ENCODE measurements around the gene UIMC1. TPM values are rescaled to one million over a fixed set of nuclear protein-coding genes. Genes with fewer than 3 reads are reported as not detected.
"Not testable (repeated sequence)": the region's sequence is repeated elsewhere in the genome, so short reads cannot be mapped to it uniquely, and the experiment has no call there.

Gene UIMC1
- total RNA-seq (2014; rRNA removed; shearing (Covaris generic); ENCODE audit: low replicate concordance): 47.6 and 56.9 TPM in 2 replicates

GRCh38 chr5:177006265-177006972 lies at the start of gene UIMC1:
TSS of gene UIMC1 (minus strand) at chr5:177006779. CDS start at chr5:176982615, 24,164 bp downstream.
- Histone ChIP-seq H3K4me3 (peak within 1 kb of the TSS; percentile 98), H3K27me3 (no peaks in the 10 kb centered on the region), H3K36me3 (peaks cover 15% of the 10 kb centered on the region), H3K9me3 (peaks cover 4% of the 10 kb centered on the region)
- DNase-seq: peak; percentile 94

GRCh38 chr5:177049285-177049684 lies 42.7 kb upstream of the UIMC1 start:
- H3K27me3 ChIP-seq: no peaks in the 10 kb centered on the region
- peaks cover 58% of the 10 kb centered on the region for H3K36me3 ChIP-seq
- H3K9me3 ChIP-seq: no peaks in the 10 kb centered on the region
- no peak overlapping the region for H3K4me3 ChIP-seq
- no peak for DNase-seq

- H3K36me3 ChIP-seq: peaks cover 61% of the 10 kb centered on the region
Observed at GRCh38 chr5:177048531-177048930, 42.0 kb upstream of the UIMC1 start.

GRCh38 chr5:177045631-177046030 lies 39.1 kb upstream of the UIMC1 start:
- Histone ChIP-seq H3K4me3 (no peak overlapping the region), H3K27me3 (no peaks in the 10 kb centered on the region), H3K9me3 (no peaks in the 10 kb centered on the region), H3K36me3 (peaks cover 60% of the 10 kb centered on the region)
- DNase-seq: no peak

More at GRCh38 chr5:177048531-177048930, 42.0 kb upstream of the UIMC1 start:
- H3K4me3 ChIP-seq, H3K9me3 ChIP-seq, DNase-seq, H3K27me3 ChIP-seq: not testable (repeated sequence)

- Histone ChIP-seq H3K9me3 (no peaks in the 10 kb centered on the region), H3K27me3 (no peaks in the 10 kb centered on the region), H3K36me3 (peaks cover 54% of the 10 kb centered on the region), H3K4me3 (no peak overlapping the region)
- no peak for DNase-seq
Observed at GRCh38 chr5:177044641-177045040, 38.1 kb upstream of the UIMC1 start.

- Histone ChIP-seq H3K9me3 (no peaks in the 10 kb centered on the region), H3K36me3 (peaks cover 51% of the 10 kb centered on the region), H3K27me3 (no peaks in the 10 kb centered on the region), H3K4me3 (no peak overlapping the region)
- no peak for DNase-seq
Observed at GRCh38 chr5:177043958-177044357, 37.4 kb upstream of the UIMC1 start.

- DNase-seq: no peak
- Histone ChIP-seq H3K9me3 (no peaks in the 10 kb centered on the region), H3K36me3 (peaks cover 47% of the 10 kb centered on the region)
Observed at GRCh38 chr5:177043114-177043513, 36.5 kb upstream of the UIMC1 start.

GRCh38 chr5:177041936-177042335 lies 35.4 kb upstream of the UIMC1 start:
- no peaks in the 10 kb centered on the region for H3K27me3 ChIP-seq
- H3K9me3 ChIP-seq: no peaks in the 10 kb centered on the region
- no peak overlapping the region for H3K4me3 ChIP-seq
- peaks cover 47% of the 10 kb centered on the region for H3K36me3 ChIP-seq
- DNase-seq: peak; percentile 57

More at GRCh38 chr5:177043114-177043513, 36.5 kb upstream of the UIMC1 start:
- Histone ChIP-seq H3K27me3 (no peaks in the 10 kb centered on the region), H3K4me3 (no peak overlapping the region)

GRCh38 chr5:177040814-177041420 lies 34.3 kb upstream of the UIMC1 start:
- no peak overlapping the region for H3K4me3 ChIP-seq
- H3K27me3 ChIP-seq: no peaks in the 10 kb centered on the region
- H3K9me3 ChIP-seq: no peaks in the 10 kb centered on the region
- H3K36me3 ChIP-seq: peaks cover 47% of the 10 kb centered on the region
- DNase-seq: peak; percentile 96

GRCh38 chr5:177036921-177037320 lies 30.3 kb upstream of the UIMC1 start:
- Histone ChIP-seq H3K27me3 (no peaks in the 10 kb centered on the region), H3K9me3 (no peaks in the 10 kb centered on the region), H3K36me3 (peaks cover 23% of the 10 kb centered on the region), H3K4me3 (no peak overlapping the region)
- DNase-seq: no peak

GRCh38 chr5:177036443-177036842 lies 29.9 kb upstream of the UIMC1 start:
- no peaks in the 10 kb centered on the region for H3K27me3 ChIP-seq
- H3K36me3 ChIP-seq: peaks cover 25% of the 10 kb centered on the region
- no peak for DNase-seq
- H3K9me3 ChIP-seq: peaks cover 3% of the 10 kb centered on the region
- H3K4me3 ChIP-seq: no peak overlapping the region

- no peak for DNase-seq
Observed at GRCh38 chr5:177035976-177036375, 29.4 kb upstream of the UIMC1 start.

GRCh38 chr5:177029498-177029897 lies 22.9 kb upstream of the UIMC1 start:
- no peak for DNase-seq
- peaks cover 5% of the 10 kb centered on the region for H3K9me3 ChIP-seq
- peaks cover 47% of the 10 kb centered on the region for H3K36me3 ChIP-seq
- H3K27me3 ChIP-seq: no peaks in the 10 kb centered on the region
- no peak overlapping the region for H3K4me3 ChIP-seq

More at GRCh38 chr5:177035976-177036375, 29.4 kb upstream of the UIMC1 start:
- Histone ChIP-seq H3K9me3 (peaks cover 5% of the 10 kb centered on the region), H3K36me3 (peaks cover 30% of the 10 kb centered on the region), H3K27me3 (no peaks in the 10 kb centered on the region), H3K4me3 (no peak overlapping the region)

GRCh38 chr5:177027665-177028064 lies 21.1 kb upstream of the UIMC1 start:
- Histone ChIP-seq H3K27me3 (no peaks in the 10 kb centered on the region), H3K9me3 (peaks cover 5% of the 10 kb centered on the region), H3K36me3 (peaks cover 49% of the 10 kb centered on the region), H3K4me3 (no peak overlapping the region)
- DNase-seq: no peak

GRCh38 chr5:177025101-177025601 lies 18.6 kb upstream of the UIMC1 start:
- Histone ChIP-seq H3K36me3 (peaks cover 36% of the 10 kb centered on the region), H3K4me3 (no peak overlapping the region), H3K27me3 (no peaks in the 10 kb centered on the region), H3K9me3 (no peaks in the 10 kb centered on the region)
- DNase-seq: no peak

- H3K36me3 ChIP-seq: peaks cover 33% of the 10 kb centered on the region
- H3K9me3 ChIP-seq: no peaks in the 10 kb centered on the region
- no peak for DNase-seq
- no peaks in the 10 kb centered on the region for H3K27me3 ChIP-seq
- H3K4me3 ChIP-seq: no peak overlapping the region
Observed at GRCh38 chr5:177024559-177024958, 18.0 kb upstream of the UIMC1 start.

- H3K9me3 ChIP-seq: no peaks in the 10 kb centered on the region
- DNase-seq: no peak
- H3K27me3 ChIP-seq: no peaks in the 10 kb centered on the region
- peak overlapping the region; percentile 95 for H3K4me3 ChIP-seq
- peaks cover 24% of the 10 kb centered on the region for H3K36me3 ChIP-seq
Observed at GRCh38 chr5:177023303-177023664, 16.7 kb upstream of the UIMC1 start.

Measured in MG63 (cell line).